ENCODE data around the gene HIPK2. TPM values are rescaled to one million over a fixed set of nuclear protein-coding genes. Genes with fewer than 3 reads are reported as not detected.

HIPK2 gene
- total RNA-seq, 1 experiment from 2014 or later = 30.7 TPM

- Histone ChIP-seq H3K4me1 (ENCODE audit: insufficient read depth, low read length, poor library complexity, severe bottlenecking) (no peaks in the 10 kb centered on the region), H3K27ac (ENCODE audit: low read depth, low read length, poor library complexity, severe bottlenecking) (no peak overlapping the region), H3K4me3 (ENCODE audit: low read depth, low read length, poor library complexity, severe bottlenecking) (no peak overlapping the region), H3K36me3 (ENCODE audit: insufficient read depth, low read length, poor library complexity, severe bottlenecking) (no peaks in the 10 kb centered on the region), H3K27me3 (replicated peaks; ENCODE audit: insufficient read depth, low read depth, low read length, poor library complexity) (no peaks in the 10 kb centered on the region), H3K9me3 (ENCODE audit: low read depth, low read length, poor library complexity, severe bottlenecking) (no peaks in the 10 kb centered on the region)
- intact Hi-C loops (cut with micrococcal nuclease; ENCODE audit: unreplicated experiment) = no loop called here
- no peak for DNase-seq (ENCODE audit: low spot score)
- ChIA-PET CTCF (no interaction called here), POLR2A (ENCODE audit: low non-redundant PET) (no interaction called here)
- TF ChIP-seq EZH2 (IDR thresholded peaks at IDR 0.05; ENCODE audit: borderline replicate concordance, low read depth, low read length, poor library complexity, severe bottlenecking) (no peak), CTCF (conservative IDR thresholded peaks at IDR 0.05; ENCODE audit: low read depth, low read length) (no peak)
- BruUV-seq (replicated peaks) = no TSS peak
Measured at GRCh38 chr7:139808427-139808826, 30.6 kb upstream of the HIPK2 start.

GRCh38 chr7:139807009-139807408 is 29.2 kb upstream of the HIPK2 start:
- intact Hi-C loops (cut with micrococcal nuclease; ENCODE audit: unreplicated experiment) = no loop called here
- CTCF ChIA-PET = no interaction called here
- no peak for DNase-seq (ENCODE audit: low spot score)
- H3K4me1 ChIP-seq (ENCODE audit: insufficient read depth, low read length, poor library complexity, severe bottlenecking) = no peaks in the 10 kb centered on the region
- H3K36me3 ChIP-seq (ENCODE audit: insufficient read depth, low read length, poor library complexity, severe bottlenecking) = no peaks in the 10 kb centered on the region
- TF ChIP-seq CTCF (conservative IDR thresholded peaks at IDR 0.05; ENCODE audit: low read depth, low read length) (no peak), EZH2 (IDR thresholded peaks at IDR 0.05; ENCODE audit: borderline replicate concordance, low read depth, low read length, poor library complexity, severe bottlenecking) (no peak)
- POLR2A ChIA-PET (ENCODE audit: low non-redundant PET) = no interaction called here
- no peak overlapping the region for H3K4me3 ChIP-seq (ENCODE audit: low read depth, low read length, poor library complexity, severe bottlenecking)
- no peaks in the 10 kb centered on the region for H3K9me3 ChIP-seq (ENCODE audit: low read depth, low read length, poor library complexity, severe bottlenecking)
- no TSS peak for BruUV-seq (replicated peaks)
- no peak overlapping the region for H3K27ac ChIP-seq (ENCODE audit: low read depth, low read length, poor library complexity, severe bottlenecking)
- H3K27me3 ChIP-seq (replicated peaks; ENCODE audit: insufficient read depth, low read depth, low read length, poor library complexity) = no peaks in the 10 kb centered on the region

GRCh38 chr7:139804571-139804970 is 26.8 kb upstream of the HIPK2 start:
- DNase-seq (ENCODE audit: low spot score) = no peak
- H3K27me3 ChIP-seq (replicated peaks; ENCODE audit: insufficient read depth, low read depth, low read length, poor library complexity) = no peaks in the 10 kb centered on the region
- no peaks in the 10 kb centered on the region for H3K4me1 ChIP-seq (ENCODE audit: insufficient read depth, low read length, poor library complexity, severe bottlenecking)
- H3K9me3 ChIP-seq (ENCODE audit: low read depth, low read length, poor library complexity, severe bottlenecking) = no peaks in the 10 kb centered on the region
- BruUV-seq (replicated peaks) = no TSS peak
- H3K36me3 ChIP-seq (ENCODE audit: insufficient read depth, low read length, poor library complexity, severe bottlenecking) = no peaks in the 10 kb centered on the region
- CTCF ChIA-PET = no interaction called here
- TF ChIP-seq EZH2 (IDR thresholded peaks at IDR 0.05; ENCODE audit: borderline replicate concordance, low read depth, low read length, poor library complexity, severe bottlenecking) = no peak
- no peak for TF ChIP-seq CTCF (conservative IDR thresholded peaks at IDR 0.05; ENCODE audit: low read depth, low read length)
- no peak overlapping the region for H3K4me3 ChIP-seq (ENCODE audit: low read depth, low read length, poor library complexity, severe bottlenecking)
- intact Hi-C loops (cut with micrococcal nuclease; ENCODE audit: unreplicated experiment) = no loop called here
- POLR2A ChIA-PET (ENCODE audit: low non-redundant PET) = no interaction called here
- no peak overlapping the region for H3K27ac ChIP-seq (ENCODE audit: low read depth, low read length, poor library complexity, severe bottlenecking)
